Trophoblast cell (in vitro differentiated cells and primary cell): ENCODE data around the gene SPEG.

Experiments used
- DNase-seq, 2 donors: peaks; one replicate each; pipeline ENCODE4 v3.0.0-alpha.2; 2016
- H2AFZ ChIP-seq: 2 replicates; pipeline ENCODE4 v1.6.1; 2013; ENCODE audit warnings: low read length, moderate library complexity, mild to moderate bottlenecking; ENCODE audit not compliant: insufficient read depth, poor library complexity
- H2AK5ac ChIP-seq: 2 replicates; pipeline ENCODE4 v1.6.1; 2013; ENCODE audit warnings: mild to moderate bottlenecking, low read length
- H2BK120ac ChIP-seq: 2 replicates; pipeline ENCODE4 v1.6.1; 2013; ENCODE audit warnings: low read length, mild to moderate bottlenecking, moderate library complexity; ENCODE audit not compliant: insufficient read depth, poor library complexity
- H2BK12ac ChIP-seq: 2 replicates; pipeline ENCODE4 v1.6.1; 2013; ENCODE audit warnings: mild to moderate bottlenecking, low read length, moderate library complexity
- H2BK5ac ChIP-seq: 2 replicates; pipeline ENCODE4 v1.6.1; 2013; ENCODE audit warnings: low read length, low read depth, moderate library complexity, mild to moderate bottlenecking; ENCODE audit not compliant: poor library complexity
- H3K14ac ChIP-seq: 2 replicates; pipeline ENCODE4 v1.6.1; 2013; ENCODE audit warnings: mild to moderate bottlenecking, low read length
- H3K18ac ChIP-seq: 2 replicates; pipeline ENCODE4 v1.6.1; 2013; ENCODE audit warnings: mild to moderate bottlenecking, low read length
- H3K23ac ChIP-seq: 2 replicates; pipeline ENCODE4 v1.6.1; 2013; ENCODE audit warnings: low read length
- H3K27ac ChIP-seq: 2 replicates; pipeline ENCODE4 v1.5.1; 2013; ENCODE audit warnings: low read depth, mild to moderate bottlenecking, inconsistent platforms, low read length, moderate library complexity
- H3K27me3 ChIP-seq: 2 replicates; pipeline ENCODE4 v1.6.1; 2013; ENCODE audit warnings: inconsistent platforms, mild to moderate bottlenecking, low read length, moderate library complexity; ENCODE audit not compliant: insufficient read depth
- H3K36me3 ChIP-seq, 2 experiments: 1 replicate in 1 of 2; 2 replicates in 1 of 2; pipeline ENCODE4 v1.6.1; 2013; ENCODE audit warnings: low read length in 2 of 2, mild to moderate bottlenecking in 2 of 2, moderate library complexity in 1 of 2; ENCODE audit not compliant: insufficient read depth in 2 of 2, control insufficient read depth in 1 of 2
- H3K4ac ChIP-seq: 2 replicates; pipeline ENCODE4 v1.6.1; 2013; ENCODE audit warnings: low read depth, mild to moderate bottlenecking, low read length, moderate library complexity
- H3K4me1 ChIP-seq, 2 experiments: 1 replicate in 1 of 2; 2 replicates in 1 of 2; pipeline ENCODE4 v1.6.1; 2013; ENCODE audit warnings: low read length in 2 of 2, mild to moderate bottlenecking in 2 of 2, moderate library complexity in 1 of 2; ENCODE audit not compliant: insufficient read depth in 2 of 2, control insufficient read depth in 1 of 2
- H3K4me2 ChIP-seq: 2 replicates; pipeline ENCODE4 v1.6.1; 2013; ENCODE audit warnings: inconsistent platforms, mild to moderate bottlenecking, low read length, moderate library complexity
- H3K4me3 ChIP-seq: 2 replicates; pipeline ENCODE4 v1.5.1; 2013; ENCODE audit warnings: mild to moderate bottlenecking, low read depth, low read length, inconsistent platforms
- H3K79me1 ChIP-seq: one replicate; pipeline ENCODE4 v1.6.1; 2013; ENCODE audit warnings: low read length
- H3K79me2 ChIP-seq: 2 replicates; pipeline ENCODE4 v1.6.1; 2013; ENCODE audit warnings: low read length, mild to moderate bottlenecking; ENCODE audit not compliant: control insufficient read depth, insufficient read depth, poor library complexity
- H3K9ac ChIP-seq: 2 replicates; pipeline ENCODE4 v1.6.1; 2013; ENCODE audit warnings: mild to moderate bottlenecking, low read length
- H3K9me3 ChIP-seq: 2 replicates; pipeline ENCODE4 v1.6.1; 2013; ENCODE audit warnings: low read depth, mild to moderate bottlenecking, control low read depth, inconsistent platforms, low read length; ENCODE audit not compliant: insufficient read depth
- H4K12ac ChIP-seq: 2 replicates; pipeline ENCODE4 v1.6.1; 2013; ENCODE audit warnings: low read depth, mild to moderate bottlenecking, low read length, moderate library complexity
- H4K8ac ChIP-seq: 2 replicates; pipeline ENCODE4 v1.6.1; 2013; ENCODE audit warnings: low read depth, mild to moderate bottlenecking, low read length, moderate library complexity
- H4K91ac ChIP-seq: one replicate; pipeline ENCODE4 v1.6.1; 2013; ENCODE audit warnings: low read depth, mild to moderate bottlenecking, low read length, moderate library complexity
- WGBS: extraction: QIAGEN DNeasy Blood & Tissue Kit; methylation state at CpG from one replicate; pipeline ENCODE4 v1.1.7; 2013; ENCODE audit warnings: missing lambda C conversion rate; ENCODE audit not compliant: insufficient read length, insufficient coverage; ENCODE audit errors: extremely low coverage; 5-methylcytosine and 5-hydroxymethylcytosine counted together

Gene SPEG

GRCh38 chr2:219436491-219436890 lies 1.8 kb downstream of the SPEG start:
- Histone ChIP-seq H4K12ac (no peak overlapping the region), H4K91ac (no peak overlapping the region), H2AFZ (no peak overlapping the region), H3K36me3 (no peaks in the 10 kb centered on the region), H2AK5ac (peak overlapping the region; percentile 63), H3K18ac (no peak overlapping the region), H3K79me2 (peaks cover under 1% of the 10 kb centered on the region), H2BK12ac (no peak overlapping the region), H3K4me1 (peaks cover 6 to 10% of the 10 kb centered on the region in 2 experiments), H3K4ac (no peak overlapping the region), H3K14ac (no peak overlapping the region), H3K79me1 (peaks cover under 1% of the 10 kb centered on the region), H3K27me3 (peaks cover 13% of the 10 kb centered on the region), H3K23ac (no peak overlapping the region), H3K4me3 (no peak overlapping the region), H2BK120ac (no peak overlapping the region), H4K8ac (no peak overlapping the region), H3K4me2 (no peak overlapping the region), H3K9ac (no peak overlapping the region), H3K9me3 (no peaks in the 10 kb centered on the region), H3K27ac (no peak overlapping the region), H2BK5ac (no peak overlapping the region)
- no CpG with 5 or more reads among the region's 5 CpGs for WGBS
- no peak for DNase-seq

GRCh38 chr2:219437141-219437540 lies 2.5 kb downstream of the SPEG start:
- H4K12ac ChIP-seq: no peak overlapping the region
- H3K4me3 ChIP-seq: no peak overlapping the region
- H3K18ac ChIP-seq: no peak overlapping the region
- H3K9me3 ChIP-seq: no peaks in the 10 kb centered on the region
- no peak overlapping the region for H2BK12ac ChIP-seq
- peaks cover 2% of the 10 kb centered on the region for H3K79me2 ChIP-seq
- no peak overlapping the region for H2BK5ac ChIP-seq
- H2AK5ac ChIP-seq: no peak overlapping the region
- H3K27ac ChIP-seq: no peak overlapping the region
- no peak overlapping the region for H2BK120ac ChIP-seq
- no peak overlapping the region for H4K91ac ChIP-seq
- H3K4me1 ChIP-seq: peaks cover 7 to 11% of the 10 kb centered on the region in 2 experiments
- peaks cover 5% of the 10 kb centered on the region for H3K79me1 ChIP-seq
- no peak overlapping the region for H3K14ac ChIP-seq
- H3K4me2 ChIP-seq: no peak overlapping the region
- no CpG with 5 or more reads among the region's 3 CpGs for WGBS
- no peak overlapping the region for H3K9ac ChIP-seq
- H2AFZ ChIP-seq: no peak overlapping the region
- peaks cover 13% of the 10 kb centered on the region for H3K27me3 ChIP-seq
- H3K36me3 ChIP-seq: no peaks in the 10 kb centered on the region
- H3K23ac ChIP-seq: no peak overlapping the region
- DNase-seq: no peak
- H4K8ac ChIP-seq: no peak overlapping the region
- H3K4ac ChIP-seq: no peak overlapping the region

GRCh38 chr2:219437690-219438206 lies 3.1 kb downstream of the SPEG start:
- Histone ChIP-seq H2BK5ac (no peak overlapping the region), H3K9me3 (no peaks in the 10 kb centered on the region), H3K18ac (no peak overlapping the region), H3K36me3 (no peaks in the 10 kb centered on the region), H3K4me2 (no peak overlapping the region), H3K4ac (no peak overlapping the region), H4K8ac (no peak overlapping the region), H2AFZ (no peak overlapping the region), H3K27me3 (peaks cover 13% of the 10 kb centered on the region), H3K4me3 (no peak overlapping the region), H2BK12ac (no peak overlapping the region), H3K23ac (no peak overlapping the region), H3K27ac (no peak overlapping the region), H3K4me1 (peaks cover 7 to 11% of the 10 kb centered on the region in 2 experiments), H2BK120ac (no peak overlapping the region), H4K91ac (no peak overlapping the region), H3K79me1 (peaks cover 5% of the 10 kb centered on the region), H3K9ac (no peak overlapping the region), H3K79me2 (peaks cover 2% of the 10 kb centered on the region), H3K14ac (no peak overlapping the region), H2AK5ac (no peak overlapping the region), H4K12ac (no peak overlapping the region)
- WGBS: no CpG with 5 or more reads among the region's 6 CpGs
- DNase-seq: no peak

GRCh38 chr2:219438453-219438852 lies 3.8 kb downstream of the SPEG start:
- Histone ChIP-seq H3K23ac (no peak overlapping the region), H3K79me2 (peaks cover 2% of the 10 kb centered on the region), H4K8ac (no peak overlapping the region), H2BK5ac (no peak overlapping the region), H3K9me3 (no peaks in the 10 kb centered on the region), H3K9ac (no peak overlapping the region), H3K79me1 (peaks cover 5% of the 10 kb centered on the region), H3K27me3 (peaks cover 13% of the 10 kb centered on the region), H4K12ac (no peak overlapping the region), H3K4me1 (peaks cover 7 to 11% of the 10 kb centered on the region in 2 experiments), H3K36me3 (no peaks in the 10 kb centered on the region), H3K14ac (no peak overlapping the region), H3K18ac (no peak overlapping the region), H2BK120ac (no peak overlapping the region), H3K4me2 (no peak overlapping the region), H3K4ac (no peak overlapping the region), H2AFZ (no peak overlapping the region), H3K4me3 (no peak overlapping the region), H4K91ac (no peak overlapping the region), H3K27ac (no peak overlapping the region), H2BK12ac (no peak overlapping the region), H2AK5ac (no peak overlapping the region)
- DNase-seq: peak in 1 of 2 donors; percentile 25
- WGBS: no CpG with 5 or more reads among the region's 4 CpGs
